ENCODE measurements around the gene CA9. TPM values are rescaled to one million over a fixed set of nuclear protein-coding genes. Genes with fewer than 3 reads are reported as not detected.

CA9 gene
- total RNA-seq, 1 donor from 2014 or later = not detected

DNA sequence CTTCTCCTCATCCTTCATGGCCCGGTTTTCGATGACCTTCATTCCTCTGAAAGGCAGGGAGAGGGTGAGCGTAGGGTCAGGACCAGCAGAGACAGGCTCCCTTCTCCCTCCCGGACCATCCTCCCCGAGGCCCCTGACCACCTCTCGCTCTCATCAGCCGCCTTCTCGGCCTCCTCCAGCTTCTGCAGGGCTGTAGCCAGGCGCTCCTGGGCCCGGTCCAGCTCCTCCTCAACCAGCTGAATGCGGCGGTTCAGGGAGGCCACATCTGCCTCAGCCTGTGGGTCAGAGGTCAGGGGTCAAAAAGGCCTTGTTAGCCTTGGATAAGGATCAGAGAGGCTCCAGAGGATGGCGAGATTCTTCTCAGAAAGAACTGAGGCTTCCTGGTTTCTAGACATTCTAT, 11.8 kb downstream of the CA9 start:
- no peak overlapping the region for H3K4me3 Mint-ChIP-seq (ENCODE audit: unreplicated experiment)
- H3K4me1 Mint-ChIP-seq (ENCODE audit: unreplicated experiment) = peaks cover 75% of the 10 kb centered on the region

GRCh38 chr9:35686222-35687203, 12.8 kb downstream of the CA9 start:
- peaks cover 77% of the 10 kb centered on the region for H3K4me1 Mint-ChIP-seq (ENCODE audit: unreplicated experiment)
- peak overlapping the region; percentile 57 for H3K4me3 Mint-ChIP-seq (ENCODE audit: unreplicated experiment)
- TF ChIP-seq CTCF (IDR thresholded peaks at IDR 0.05) = no peak
- peak overlapping the region; percentile 96 for H3K27ac Mint-ChIP-seq (ENCODE audit: unreplicated experiment)
- no peaks in the 10 kb centered on the region for H3K9me3 Mint-ChIP-seq (ENCODE audit: unreplicated experiment)
- H3K27me3 Mint-ChIP-seq (ENCODE audit: unreplicated experiment) = no peaks in the 10 kb centered on the region
- H3K36me3 Mint-ChIP-seq (ENCODE audit: unreplicated experiment) = peaks cover 32% of the 10 kb centered on the region
- peak; percentile 89 for DNase-seq (ENCODE audit: extremely low spot score, unreplicated experiment)

More for the DNA sequence above, 11.8 kb downstream of the CA9 start:
- peak overlapping the region; percentile 54 for H3K27ac Mint-ChIP-seq (ENCODE audit: unreplicated experiment)
- no peak for DNase-seq (ENCODE audit: extremely low spot score, unreplicated experiment)
- no peak for TF ChIP-seq CTCF (IDR thresholded peaks at IDR 0.05)
- peaks cover 32% of the 10 kb centered on the region for H3K36me3 Mint-ChIP-seq (ENCODE audit: unreplicated experiment)
- H3K27me3 Mint-ChIP-seq (ENCODE audit: unreplicated experiment) = no peaks in the 10 kb centered on the region
- H3K9me3 Mint-ChIP-seq (ENCODE audit: unreplicated experiment) = no peaks in the 10 kb centered on the region

DNA sequence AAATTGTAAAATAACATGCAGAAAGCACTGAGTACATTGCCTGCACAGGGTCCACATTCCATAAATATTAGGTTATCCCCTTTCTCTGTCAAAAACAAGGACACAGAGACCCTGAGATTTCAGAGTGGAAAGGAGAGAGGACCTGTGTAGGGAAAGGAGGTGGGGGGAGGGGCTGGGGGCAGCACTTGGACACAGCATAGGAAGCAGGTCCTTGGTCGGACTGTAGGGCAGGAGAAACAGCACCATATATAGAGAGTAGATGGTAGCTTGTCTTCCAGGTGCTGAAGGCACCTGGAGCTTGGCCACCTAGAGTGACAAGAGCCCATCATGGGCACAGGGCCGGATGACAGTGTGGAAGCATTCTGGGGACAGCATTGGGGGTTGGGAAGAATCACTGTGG, 13.6 kb downstream of the CA9 start:
- no peak for TF ChIP-seq CTCF (IDR thresholded peaks at IDR 0.05)
- H3K36me3 Mint-ChIP-seq (ENCODE audit: unreplicated experiment) = peaks cover 25% of the 10 kb centered on the region
- H3K27ac Mint-ChIP-seq (ENCODE audit: unreplicated experiment) = peak overlapping the region; percentile 96
- H3K4me3 Mint-ChIP-seq (ENCODE audit: unreplicated experiment) = peak overlapping the region; percentile 57
- no peaks in the 10 kb centered on the region for H3K9me3 Mint-ChIP-seq (ENCODE audit: unreplicated experiment)
- H3K4me1 Mint-ChIP-seq (ENCODE audit: unreplicated experiment) = peaks cover 74% of the 10 kb centered on the region
- H3K27me3 Mint-ChIP-seq (ENCODE audit: unreplicated experiment) = no peaks in the 10 kb centered on the region
- DNase-seq (ENCODE audit: extremely low spot score, unreplicated experiment) = no peak

DNA sequence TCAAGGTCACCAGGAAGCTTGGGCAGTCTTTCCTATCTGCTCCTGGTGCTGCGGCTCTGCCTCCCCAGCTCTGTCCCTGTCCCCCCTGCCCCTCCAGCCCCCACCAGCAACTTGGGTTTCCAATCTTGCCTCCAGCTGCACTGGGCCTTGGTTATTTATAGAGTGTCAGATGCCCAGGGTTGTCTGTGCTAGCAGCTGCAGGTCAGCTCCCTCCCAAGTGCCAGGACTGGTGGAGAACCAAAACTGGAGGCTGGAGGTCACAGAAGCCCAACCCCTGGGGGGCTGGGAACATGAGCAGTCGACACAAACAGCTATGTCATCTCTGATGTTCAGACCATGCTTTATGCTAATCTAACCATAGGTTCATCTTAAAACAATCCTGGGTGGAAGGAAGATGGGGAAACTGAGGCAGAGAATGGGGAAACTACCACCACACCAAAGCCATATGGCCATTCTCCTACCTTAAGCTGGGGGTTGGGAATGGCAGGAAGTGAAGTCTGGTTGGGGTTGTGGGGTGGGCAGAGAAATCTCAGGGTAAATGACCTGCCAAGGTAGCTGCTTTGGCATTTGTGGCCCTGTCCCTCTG, 14.3 kb downstream of the CA9 start:
- H3K36me3 Mint-ChIP-seq (ENCODE audit: unreplicated experiment) = peaks cover 19% of the 10 kb centered on the region
- H3K27me3 Mint-ChIP-seq (ENCODE audit: unreplicated experiment) = no peaks in the 10 kb centered on the region
- no peaks in the 10 kb centered on the region for H3K9me3 Mint-ChIP-seq (ENCODE audit: unreplicated experiment)
- TF ChIP-seq CTCF (IDR thresholded peaks at IDR 0.05) = no peak
- peak overlapping the region; percentile 96 for H3K27ac Mint-ChIP-seq (ENCODE audit: unreplicated experiment)
- DNase-seq (ENCODE audit: extremely low spot score, unreplicated experiment) = no peak
- peak overlapping the region; percentile 86 for H3K4me3 Mint-ChIP-seq (ENCODE audit: unreplicated experiment)
- peaks cover 68% of the 10 kb centered on the region for H3K4me1 Mint-ChIP-seq (ENCODE audit: unreplicated experiment)

Data from osteocyte (in vitro differentiated cells).